HG02763 (cell line): ENCODE data around the gene ZNF277.
A peak's percentile ranks its signal among the peaks of the same experiment; 100 is the strongest.

Source experiments
- ATAC-seq: cut with Tn5 transposase; IDR thresholded peaks from one replicate; pipeline ENCODE4 v1.9.1; 2021; ENCODE audit warnings: mild to moderate bottlenecking, moderate library complexity; ENCODE audit not compliant: unreplicated experiment

Gene ZNF277

DNA sequence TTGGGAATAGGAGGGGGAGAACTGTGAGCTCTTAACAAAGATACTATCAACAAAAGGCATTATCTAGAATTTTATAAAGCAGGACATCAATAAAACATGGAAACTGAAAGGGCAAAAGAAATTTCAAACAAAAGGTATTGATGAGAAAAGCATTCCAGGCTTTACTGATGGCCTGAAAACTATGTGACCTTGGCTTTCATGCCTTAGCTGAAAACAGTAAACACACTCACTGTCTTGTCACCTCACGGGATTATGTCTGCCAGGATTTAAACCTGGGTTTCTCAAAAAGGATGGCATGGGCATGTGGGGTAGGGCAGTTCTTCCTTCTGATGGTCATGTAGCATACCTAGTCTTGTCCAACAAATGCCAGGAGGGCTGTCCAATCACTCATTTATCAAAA is 23.2 kb upstream of the ZNF277 start:
- ATAC-seq = no peak

DNA sequence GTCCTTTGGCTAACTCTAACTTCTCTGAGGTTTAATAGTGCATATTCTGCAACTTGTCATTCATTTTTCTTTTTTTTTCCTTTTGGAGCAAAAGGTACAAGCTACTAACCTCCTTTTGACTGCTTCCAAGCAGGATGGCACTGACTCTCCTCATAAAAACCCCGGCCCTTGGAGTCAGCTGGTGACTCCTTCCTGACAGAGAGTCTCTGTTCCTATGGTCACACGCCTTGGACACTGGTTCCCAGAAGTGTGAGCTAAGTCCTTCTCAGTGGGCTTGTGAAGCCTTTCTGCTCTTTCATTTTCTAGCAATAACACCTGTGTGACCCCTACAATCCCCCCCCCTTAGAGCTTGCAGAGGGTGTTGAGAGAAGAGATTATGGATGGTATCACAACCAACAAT is 22.0 kb upstream of the ZNF277 start:
- no peak for ATAC-seq

DNA sequence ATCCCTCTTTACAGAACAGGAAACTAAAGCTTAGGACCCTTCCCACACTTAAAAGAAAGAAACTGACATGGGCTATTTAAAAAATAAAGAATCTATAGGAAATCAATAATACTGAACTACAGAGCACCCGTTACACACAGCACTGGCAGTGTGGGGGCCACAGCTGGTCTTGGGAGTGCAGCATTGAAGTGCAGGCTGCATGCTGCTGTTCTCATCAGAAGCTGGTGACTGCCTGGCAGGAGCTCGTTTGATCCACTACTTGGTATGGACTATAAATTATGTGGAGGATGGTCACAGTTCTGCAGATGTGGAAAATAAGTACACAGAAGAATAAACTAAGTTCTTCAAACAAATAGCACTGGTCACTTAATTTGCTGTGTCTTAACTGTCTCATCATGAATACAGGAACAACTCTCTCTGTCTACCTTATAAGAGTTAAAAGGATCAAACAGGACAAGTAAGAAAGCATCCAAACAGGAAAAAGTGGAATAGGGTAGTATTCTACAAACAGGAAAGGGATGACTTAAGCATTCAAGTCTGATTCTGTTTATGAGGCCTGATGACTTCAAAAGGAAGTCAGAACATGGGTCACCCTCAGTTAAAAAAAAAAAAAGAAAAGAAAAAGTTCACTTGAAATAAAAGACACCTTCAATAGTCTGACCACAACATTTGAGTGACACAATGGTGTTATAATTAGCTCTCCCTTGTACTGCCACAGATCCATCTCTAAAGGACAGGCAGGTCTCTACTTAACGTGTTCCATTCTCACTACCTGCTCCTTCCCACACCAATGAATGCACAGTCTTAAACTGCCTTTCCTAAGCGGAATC is 21.3 kb upstream of the ZNF277 start:
- no peak for ATAC-seq

DNA sequence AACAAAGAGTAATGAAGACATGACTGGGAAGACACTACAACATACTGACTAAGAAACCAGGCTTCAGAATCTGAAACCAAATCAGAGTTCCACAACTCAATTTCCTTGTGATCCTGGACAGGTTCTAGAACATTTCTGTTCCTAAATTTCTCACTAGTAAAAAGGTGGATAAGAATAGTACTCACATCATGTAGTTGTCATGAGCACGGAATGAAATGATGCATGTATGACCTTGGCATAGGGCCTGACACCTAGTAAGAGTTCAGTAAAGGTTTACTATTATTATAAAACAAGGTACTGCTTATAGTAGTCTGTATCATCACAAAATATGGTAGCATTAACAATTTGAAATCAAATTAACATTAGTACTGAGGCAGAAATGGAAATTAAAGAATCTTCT is 20.2 kb upstream of the ZNF277 start:
- ATAC-seq = no peak

DNA sequence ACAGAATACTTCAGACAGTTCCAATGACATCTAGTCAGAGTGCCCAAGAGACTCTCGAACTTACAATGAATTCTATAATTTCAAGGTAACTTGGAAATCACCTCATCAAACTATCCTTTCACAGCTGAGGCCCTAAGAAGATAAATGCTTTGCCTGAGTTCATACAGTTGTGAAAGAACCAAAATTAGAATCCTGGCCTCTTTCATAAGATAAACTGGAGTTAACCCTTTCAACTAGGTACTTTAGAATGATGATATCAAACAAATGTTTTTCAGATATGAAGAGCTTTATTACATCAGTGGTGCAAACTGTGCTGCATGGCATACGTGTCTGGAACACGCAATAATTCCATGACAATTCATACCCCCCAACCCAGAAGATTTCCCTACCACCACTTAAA is 18.2 kb upstream of the ZNF277 start:
- no peak for ATAC-seq

DNA sequence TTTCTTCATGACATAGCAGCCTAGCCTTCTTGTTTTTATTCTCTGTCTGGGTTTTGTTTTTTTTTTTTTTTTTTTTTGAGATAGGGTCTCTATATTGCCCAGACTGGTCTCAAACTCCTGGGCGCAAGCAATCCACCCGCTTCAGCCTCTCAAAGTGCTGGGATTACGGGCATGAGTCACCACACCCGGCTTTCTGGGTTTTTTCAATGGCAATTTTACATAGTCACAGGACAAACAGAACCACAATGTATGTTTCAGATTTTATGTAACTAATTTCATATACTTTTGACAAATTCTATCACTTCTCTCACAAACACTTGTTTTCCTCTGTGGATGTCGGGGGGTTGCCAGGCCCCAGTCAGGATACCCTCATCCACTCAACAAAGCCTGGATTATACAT is 16.8 kb upstream of the ZNF277 start:
- ATAC-seq = no peak

DNA sequence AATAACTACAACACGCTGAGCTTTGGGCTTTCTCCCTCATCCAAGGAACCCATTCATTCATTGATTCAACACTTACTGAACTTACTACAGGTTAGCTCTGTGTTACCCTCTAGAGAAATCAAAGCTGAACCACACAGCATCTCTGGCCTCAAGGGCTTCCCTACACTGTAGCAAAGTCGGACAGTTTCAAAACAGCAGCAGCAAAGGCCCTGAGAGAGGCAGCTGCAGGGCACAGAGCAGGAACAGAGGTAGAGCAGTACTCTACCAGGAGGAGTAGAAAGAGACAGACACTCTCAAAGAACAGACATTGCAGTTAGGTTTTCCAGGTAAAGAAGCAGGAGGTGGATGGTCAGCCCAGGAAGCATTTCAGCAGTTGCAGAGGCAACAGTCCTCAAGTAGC is 16.4 kb upstream of the ZNF277 start:
- ATAC-seq = no peak

DNA sequence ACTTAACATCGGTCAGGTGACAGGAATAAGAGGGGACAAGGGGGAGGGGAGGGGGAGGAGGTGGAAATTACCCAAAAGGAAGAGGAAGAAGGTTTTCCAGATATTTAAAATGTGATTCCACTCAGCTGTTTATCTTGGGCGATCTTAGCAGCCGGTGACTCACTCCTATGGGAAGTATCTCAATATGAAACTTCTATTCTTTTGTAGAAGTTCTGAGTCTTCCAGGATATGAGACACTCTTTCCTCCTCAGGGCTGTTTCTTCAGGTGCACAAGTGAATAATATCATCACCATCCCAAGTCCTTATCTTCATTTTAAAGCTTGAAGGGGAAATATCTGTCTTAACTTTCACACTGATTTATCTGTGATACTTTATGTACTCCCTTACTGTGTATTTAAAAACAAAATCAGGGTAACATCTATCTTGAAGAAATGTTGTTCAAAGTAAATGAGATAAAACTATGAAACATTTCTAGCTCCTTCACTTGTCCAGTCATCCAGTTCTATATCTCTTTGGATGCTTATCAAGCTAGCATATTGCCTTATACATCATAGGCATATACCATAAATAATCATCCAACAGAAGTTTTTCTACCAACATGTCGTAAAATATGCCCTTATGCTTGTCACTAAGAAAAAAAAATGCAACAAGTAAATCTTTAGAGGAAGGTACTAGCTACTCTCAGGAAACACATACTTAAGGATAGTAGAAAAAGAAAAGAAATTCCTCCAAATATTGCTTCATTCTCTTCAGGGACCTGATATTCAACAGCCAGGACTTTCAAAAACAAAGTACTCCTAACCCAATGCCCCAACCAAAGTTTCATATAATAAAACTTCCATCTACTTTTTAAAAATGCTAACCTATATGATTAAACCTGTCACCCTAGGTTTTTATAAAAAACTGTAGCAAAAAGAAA is 14.0 kb upstream of the ZNF277 start:
- ATAC-seq = no peak

DNA sequence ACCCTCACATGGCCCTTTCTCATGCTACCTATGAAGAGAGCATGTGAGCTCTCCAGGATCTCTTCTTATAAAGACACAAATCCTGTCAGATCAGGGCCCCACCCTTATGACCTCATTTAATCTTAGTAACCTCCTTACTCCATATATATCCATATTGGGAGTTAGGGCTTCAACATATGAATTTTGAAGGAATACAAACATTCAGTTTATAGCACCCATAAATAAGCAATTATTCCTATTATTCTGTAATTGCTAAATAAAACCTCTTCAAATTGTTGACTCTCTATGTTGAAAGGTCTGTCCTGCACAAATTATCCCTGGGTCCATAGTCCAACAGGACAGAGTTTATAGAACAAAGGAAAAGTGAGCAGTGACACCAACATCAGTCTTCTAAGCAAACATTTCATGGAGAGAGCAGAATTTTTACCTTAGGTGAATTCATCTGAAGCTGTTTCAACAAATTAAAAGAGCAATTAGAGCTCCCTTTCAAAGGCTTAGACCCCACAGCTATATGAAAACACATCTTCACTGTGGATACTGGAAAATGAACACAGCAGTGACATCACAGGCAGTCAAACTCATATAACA is 12.5 kb upstream of the ZNF277 start:
- ATAC-seq = no peak

DNA sequence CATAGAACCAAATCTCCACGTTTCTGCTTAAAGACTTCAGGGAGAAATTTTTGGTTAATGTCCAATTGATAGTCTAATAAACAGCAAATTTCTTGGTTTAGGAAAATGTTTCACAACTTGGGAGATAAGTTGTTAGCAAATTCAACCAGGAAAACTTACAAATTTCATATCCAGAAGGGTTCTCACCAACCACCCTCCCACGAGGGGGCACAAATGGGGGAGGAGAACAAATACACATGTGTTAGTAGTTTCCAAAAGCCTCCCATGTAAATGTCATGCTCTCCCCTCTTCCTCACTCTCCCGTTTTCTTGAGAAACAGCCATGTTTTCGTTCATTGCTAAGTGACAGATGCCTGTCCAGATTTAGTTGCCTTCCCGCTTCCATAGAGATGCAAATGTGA is 10.8 kb upstream of the ZNF277 start:
- no peak for ATAC-seq

DNA sequence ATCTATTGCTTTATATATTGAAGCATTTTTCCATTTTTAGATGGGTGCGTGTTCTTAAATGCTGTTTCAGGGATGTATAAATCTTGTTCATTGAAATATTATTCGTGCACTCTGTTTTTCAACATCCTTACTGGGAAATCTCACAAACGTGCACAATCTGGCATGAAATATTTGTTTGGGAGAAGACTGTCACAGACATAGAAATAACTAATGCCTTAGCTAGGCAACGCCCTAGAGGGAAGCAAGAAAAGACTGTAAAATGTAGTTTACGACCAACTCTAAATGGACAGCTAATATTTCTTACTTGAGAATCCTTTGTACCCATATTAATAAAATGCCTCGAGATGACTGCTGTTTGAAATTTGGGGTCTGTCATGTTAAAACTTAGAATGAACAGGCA is 9.2 kb upstream of the ZNF277 start:
- no peak for ATAC-seq

DNA sequence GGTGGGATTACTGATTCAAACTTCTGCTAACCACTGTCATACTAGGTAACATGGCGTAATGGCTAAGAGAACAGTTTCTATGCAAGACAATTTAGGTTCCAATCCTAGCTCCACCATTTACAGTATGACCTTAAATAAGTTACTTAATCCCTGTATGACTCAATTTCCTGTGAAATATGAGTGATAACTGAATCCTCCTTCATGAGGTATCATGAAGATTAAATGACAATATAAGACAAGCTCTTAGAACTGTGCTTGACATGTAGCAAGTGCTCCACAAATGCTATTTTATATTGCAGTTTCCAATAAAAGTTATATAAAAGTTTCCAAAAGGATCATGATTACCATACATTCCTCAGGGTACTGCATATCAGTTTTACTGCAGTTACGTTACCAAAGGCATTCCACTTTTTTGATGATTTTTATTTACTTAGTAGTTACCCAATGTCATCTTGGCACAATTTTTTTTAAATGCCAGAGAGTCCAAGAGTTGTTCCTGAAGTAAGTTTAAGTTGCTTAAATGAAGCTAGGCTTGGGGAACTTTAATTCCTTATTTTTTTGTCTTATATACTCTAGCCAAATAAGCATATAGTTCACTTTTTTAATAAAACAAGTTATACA is 7.3 kb upstream of the ZNF277 start:
- ATAC-seq = no peak

DNA sequence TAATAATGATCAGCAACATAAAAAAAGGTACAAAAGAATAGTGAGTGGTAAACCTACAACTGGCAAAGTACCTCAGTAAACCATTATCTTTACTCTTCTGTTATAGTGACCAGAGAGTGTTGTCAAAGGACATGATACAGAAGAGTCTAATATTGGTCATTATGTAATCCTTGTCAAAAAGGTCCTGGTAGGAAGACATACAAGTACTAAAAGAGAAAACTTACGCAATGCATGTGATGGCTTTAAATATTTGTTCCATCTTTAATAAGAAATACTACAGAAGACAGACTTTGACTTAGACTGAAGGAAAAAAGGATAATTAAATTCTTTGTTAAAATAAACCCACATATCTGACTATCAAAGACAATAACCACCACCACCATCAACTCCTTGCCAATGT is 6.8 kb upstream of the ZNF277 start:
- no peak for ATAC-seq

DNA sequence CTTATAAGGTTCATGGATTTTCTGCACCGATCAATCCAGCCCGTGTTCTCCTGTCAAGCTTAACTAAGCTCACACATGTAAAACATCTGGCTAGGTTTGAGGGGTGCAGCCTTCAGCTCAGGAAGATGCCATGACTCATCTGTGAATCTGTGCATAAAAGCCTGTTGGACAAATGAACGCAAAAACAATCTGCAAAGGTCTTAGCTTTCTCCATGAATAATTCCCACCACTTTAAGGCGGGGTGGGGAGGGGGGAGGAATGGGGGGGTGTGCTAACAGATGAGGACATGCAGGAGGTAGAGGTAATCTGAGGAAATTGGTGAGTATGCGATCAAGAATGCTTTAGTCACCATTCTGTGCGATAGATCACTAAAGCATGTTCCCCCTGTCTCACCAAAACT is 5.1 kb upstream of the ZNF277 start:
- ATAC-seq = no peak

DNA sequence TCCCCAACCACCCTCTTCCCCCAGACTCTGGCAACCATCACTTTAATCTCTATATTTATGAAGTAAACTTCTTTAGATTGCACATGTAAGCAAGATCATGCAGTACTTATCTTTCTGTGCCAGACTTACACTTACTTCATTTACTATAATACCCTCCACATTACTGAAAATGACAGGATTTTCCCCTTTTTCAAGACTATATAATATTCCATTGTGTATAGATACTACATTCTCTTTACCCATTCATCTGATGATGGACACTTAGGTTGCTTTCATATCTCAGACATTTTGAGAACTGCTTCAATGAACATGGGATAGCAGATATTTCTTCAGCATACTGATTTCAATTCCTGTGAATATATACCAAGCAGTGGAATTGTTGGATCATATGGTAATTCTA is 4.7 kb upstream of the ZNF277 start:
- no peak for ATAC-seq

DNA sequence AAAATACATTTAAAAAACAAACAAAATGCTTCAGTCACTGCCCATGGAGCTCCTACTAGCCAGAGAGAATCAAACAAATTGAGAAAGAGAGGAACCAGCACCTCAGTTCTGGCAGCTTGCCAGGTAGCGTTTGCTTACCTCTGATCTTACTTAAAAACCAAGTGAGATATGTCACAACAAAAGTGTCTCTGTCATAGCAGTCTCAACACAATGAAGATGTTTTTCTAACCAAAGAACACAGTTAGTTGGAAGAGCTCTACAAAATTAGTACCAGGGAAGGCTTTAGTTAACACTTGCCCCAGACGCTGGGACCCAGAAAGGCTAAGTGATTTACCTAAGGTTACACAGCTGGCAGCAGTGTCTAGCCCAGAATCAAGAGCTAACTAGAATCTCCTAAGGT is 3.7 kb upstream of the ZNF277 start:
- no peak for ATAC-seq

DNA sequence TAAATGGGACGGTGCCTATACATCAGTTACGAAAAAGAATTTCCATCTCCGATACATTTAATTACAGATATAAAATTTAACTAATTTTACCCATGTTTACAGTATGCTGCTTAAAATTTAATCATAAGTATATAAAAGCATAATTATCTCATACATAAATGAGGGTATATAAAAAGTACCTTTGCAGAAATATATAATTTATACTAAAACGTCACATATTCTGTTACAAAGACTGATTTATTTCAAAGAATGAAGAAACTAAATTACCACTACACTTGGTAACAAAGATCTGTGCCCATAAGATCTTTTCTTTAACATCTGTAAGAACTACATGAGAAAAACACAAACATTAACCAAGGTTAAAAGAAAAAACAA is 3.1 kb upstream of the ZNF277 start:
- no peak for ATAC-seq

DNA sequence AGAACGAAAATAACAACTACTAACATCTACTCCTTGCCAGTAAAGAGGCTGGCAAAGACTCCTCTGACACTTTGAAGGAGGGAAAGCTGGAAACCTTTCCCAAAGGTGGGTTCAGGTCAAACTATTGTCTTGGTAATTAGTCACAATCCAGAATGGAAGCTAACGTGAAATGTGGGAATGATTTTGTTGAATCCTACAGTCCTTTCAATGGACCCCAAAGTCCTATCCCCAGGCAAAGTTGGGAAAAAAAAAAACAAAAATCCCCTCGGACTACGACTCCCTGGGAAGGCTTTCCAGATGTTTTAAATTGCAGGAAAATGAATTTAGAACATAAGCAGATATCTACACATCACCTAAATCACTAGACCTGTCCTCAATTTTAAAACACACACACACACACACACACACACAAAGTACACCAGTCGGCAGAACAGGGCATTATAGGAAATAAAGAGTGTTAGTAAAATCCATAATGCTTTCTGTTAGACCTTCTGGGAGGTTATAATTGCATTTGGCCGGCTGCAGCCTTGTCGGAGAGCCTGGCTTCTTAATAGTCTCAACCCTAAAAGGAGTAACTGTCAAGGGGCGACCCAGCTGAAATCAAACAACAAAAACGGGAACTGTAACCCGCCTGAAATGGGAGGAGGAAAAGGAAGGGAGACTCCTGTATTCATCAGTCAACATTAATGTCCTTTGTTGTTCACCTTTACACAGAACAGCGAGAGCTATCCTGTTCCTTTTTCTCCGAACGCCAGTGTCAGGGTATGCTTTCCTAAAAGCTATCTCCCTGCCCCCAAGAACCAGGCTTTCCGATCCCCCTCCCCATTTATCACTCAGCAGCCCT is 1.8 kb upstream of the ZNF277 start:
- ATAC-seq = no peak

DNA sequence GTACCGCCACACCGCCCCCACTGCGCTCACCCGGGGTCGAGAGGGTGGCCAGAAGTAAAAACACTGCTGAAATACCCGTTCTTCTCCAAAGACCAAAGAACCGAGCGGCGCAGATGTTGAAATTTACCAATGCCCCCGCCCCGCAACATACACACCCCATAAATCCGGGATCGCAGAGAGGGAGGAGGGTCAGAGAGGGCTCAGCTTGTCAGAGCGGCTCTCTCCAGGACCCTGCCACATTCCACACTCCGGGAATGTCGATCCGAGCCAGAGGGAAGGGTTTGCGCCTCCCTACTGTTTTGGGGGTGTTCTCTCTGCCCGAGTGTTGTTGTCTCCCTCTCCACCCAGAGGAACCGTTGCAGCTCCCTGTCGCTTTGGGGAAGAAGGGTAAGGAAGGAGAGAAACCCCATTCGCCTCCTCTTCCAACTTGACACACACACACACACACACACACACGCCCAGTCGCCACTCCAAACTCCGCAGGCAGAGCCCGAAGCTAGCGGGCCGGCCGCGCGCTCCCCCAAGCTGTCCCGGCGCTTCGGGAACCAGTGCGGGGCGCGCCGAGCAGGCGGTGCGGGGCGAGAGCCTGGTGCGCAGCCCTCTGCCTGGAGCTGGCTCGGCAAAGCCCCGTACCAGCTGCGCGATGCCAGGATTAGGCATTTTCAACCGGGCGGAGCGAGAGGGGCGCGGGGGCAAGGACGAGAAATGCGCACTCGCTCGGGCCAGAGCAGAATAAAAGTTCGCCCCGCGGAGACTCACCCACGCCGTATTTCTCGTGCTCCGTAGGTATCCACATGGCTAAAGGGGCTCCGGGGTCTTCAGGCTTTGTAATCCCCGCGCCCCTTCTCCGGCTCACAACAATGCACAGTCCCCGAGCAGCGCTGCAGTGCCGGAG is 905 bp upstream of the ZNF277 start:
- peak; percentile 3 for ATAC-seq
